GM19452 (cell line): ENCODE results near the gene COX4I1.
A peak's percentile ranks its signal among the peaks of the same experiment; 100 is the strongest.

ENCODE experiments used
- ATAC-seq: cut with Tn5 transposase; IDR thresholded peaks from one replicate; pipeline ENCODE4 v1.9.1; 2021; ENCODE audit not compliant: unreplicated experiment

The COX4I1 gene

GRCh38 chr16:85799497-85800320, at the start of gene COX4I1, which contains the start of gene EMC8:
COX4I1 (plus strand) TSS chr16:85799695; CDS start chr16:85801206, 1,511 bp downstream.
EMC8 (minus strand) TSS chr16:85799544; CDS start chr16:85799295, 249 bp downstream.
- ATAC-seq = peak; percentile 82

GRCh38 chr16:85749771-85750145, 49.7 kb upstream of the COX4I1 start:
- ATAC-seq = no peak

GRCh38 chr16:85750146-85750826, 49.2 kb upstream of the COX4I1 start:
- ATAC-seq = no peak

GRCh38 chr16:85750827-85751697, 48.4 kb upstream of the COX4I1 start, which contains the start of gene C16orf74:
C16orf74 (minus strand) TSS chr16:85751096; CDS start chr16:85735217, 15,879 bp downstream.
- ATAC-seq = no peak

- no peak for ATAC-seq
Measured at GRCh38 chr16:85751698-85752501, 47.6 kb upstream of the COX4I1 start.

- no peak for ATAC-seq
Measured at GRCh38 chr16:85752511-85753420, 46.7 kb upstream of the COX4I1 start.

- no peak for ATAC-seq
Measured at GRCh38 chr16:85753559-85753958, 45.9 kb upstream of the COX4I1 start.

GRCh38 chr16:85753976-85754375, 45.5 kb upstream of the COX4I1 start:
- no peak for ATAC-seq

GRCh38 chr16:85754413-85754812, 45.1 kb upstream of the COX4I1 start:
- no peak for ATAC-seq

- peak; percentile 40 for ATAC-seq
Measured at GRCh38 chr16:85755929-85756768, 43.3 kb upstream of the COX4I1 start.

- no peak for ATAC-seq
Measured at GRCh38 chr16:85757341-85757822, 42.1 kb upstream of the COX4I1 start.

GRCh38 chr16:85759136-85759535, 40.4 kb upstream of the COX4I1 start:
- ATAC-seq = no peak

- no peak for ATAC-seq
Measured at GRCh38 chr16:85759631-85760419, 39.7 kb upstream of the COX4I1 start.

- no peak for ATAC-seq
Measured at GRCh38 chr16:85761861-85762260, 37.6 kb upstream of the COX4I1 start.

- no peak for ATAC-seq
Measured at GRCh38 chr16:85762970-85763369, 36.5 kb upstream of the COX4I1 start.

GRCh38 chr16:85763616-85764015, 35.9 kb upstream of the COX4I1 start:
- ATAC-seq = no peak

GRCh38 chr16:85765211-85765610, 34.3 kb upstream of the COX4I1 start:
- ATAC-seq = no peak
